IMR-90 (cell line): ENCODE results near the gene PTPRK. TPM values are rescaled to one million over a fixed set of nuclear protein-coding genes. Genes with fewer than 3 reads are reported as not detected.

ENCODE experiments used
- ATAC-seq: fragments of 200-7000 bp; cut with Tn5 transposase; 2 replicates; pipeline ENCODE4 v1.9.1; 2020; ENCODE audit warnings: low read depth, mild to moderate bottlenecking, moderate library complexity
- BruUV-seq: library from RNA; stranded (reverse); fragments of 400-500 nt; replicated peaks from 2 replicates; lab custom pipeline; 2021; lab: Mats Ljungman, UMichigan
- CTCF ChIA-PET: fragments of 300-600 bp; formaldehyde crosslinking; extraction: SDS; loops from one replicate; lab custom pipeline; 2021; ENCODE audit warnings: antibody characterized with exemption; lab: Yijun Ruan, JAX
- POLR2A ChIA-PET: fragments of 300-600 bp; sonication (Branson Sonifier 250); formaldehyde crosslinking; loops from one replicate; lab custom pipeline; 2022; ENCODE audit warnings: antibody characterized with exemption; ENCODE audit not compliant: unreplicated experiment; lab: Charles Lee
- DNase-seq: peaks from one replicate; pipeline ENCODE4 v3.0.0; 2013
- H2AFZ ChIP-seq: replicated peaks from 2 replicates; pipeline ENCODE3; 2013; ENCODE audit warnings: low read length, mild to moderate bottlenecking; ENCODE audit not compliant: poor library complexity
- H2AK5ac ChIP-seq: 2 replicates; pipeline ENCODE4 v1.6.1; 2013; ENCODE audit warnings: low read depth, low read length, inconsistent platforms
- H2AK9ac ChIP-seq: replicated peaks from 2 replicates; pipeline ENCODE3; 2013; ENCODE audit warnings: mild to moderate bottlenecking, low read depth, low read length, moderate library complexity; ENCODE audit not compliant: poor library complexity
- H2BK120ac ChIP-seq: 2 replicates; pipeline ENCODE4 v1.6.1; 2013; ENCODE audit warnings: low read depth, low read length, inconsistent platforms
- H2BK15ac ChIP-seq: 3 replicates; pipeline ENCODE4 v1.6.1; 2013; ENCODE audit warnings: low read depth, low read length, inconsistent platforms
- H2BK20ac ChIP-seq: 2 replicates; pipeline ENCODE4 v1.6.1; 2013; ENCODE audit warnings: low read depth, mild to moderate bottlenecking, inconsistent platforms, low read length, moderate library complexity
- H2BK5ac ChIP-seq: 2 replicates; pipeline ENCODE4 v1.6.1; 2013; ENCODE audit warnings: mild to moderate bottlenecking, low read depth, low read length, inconsistent platforms; ENCODE audit not compliant: poor library complexity, severe bottlenecking
- H3K14ac ChIP-seq: replicated peaks from 2 replicates; pipeline ENCODE4 v1.6.1; 2013; ENCODE audit warnings: low read depth, low read length, inconsistent platforms
- H3K18ac ChIP-seq: 2 replicates; pipeline ENCODE4 v1.6.1; 2013; ENCODE audit warnings: low read depth, low read length, control low read depth
- H3K23ac ChIP-seq: 2 replicates; pipeline ENCODE4 v1.6.1; 2013; ENCODE audit warnings: low read depth, low read length, inconsistent platforms
- H3K27ac ChIP-seq: 2 replicates; pipeline ENCODE4 v1.5.1; 2013; ENCODE audit warnings: mild to moderate bottlenecking, control low read depth, low read length; ENCODE audit not compliant: insufficient read depth
- H3K27me3 ChIP-seq: 2 replicates; pipeline ENCODE4 v1.6.1; 2013; ENCODE audit warnings: low read length; ENCODE audit not compliant: control insufficient read depth, insufficient read depth
- H3K36me3 ChIP-seq: 2 replicates; pipeline ENCODE4 v1.6.1; 2013; ENCODE audit warnings: low read length, mixed read lengths; ENCODE audit not compliant: control insufficient read depth, insufficient read depth
- H3K4ac ChIP-seq: 2 replicates; pipeline ENCODE4 v1.6.1; 2013; ENCODE audit warnings: low read depth, low read length, inconsistent platforms
- H3K4me1 ChIP-seq: 2 replicates; pipeline ENCODE4 v1.6.1; 2013; ENCODE audit warnings: low read length, mixed read lengths; ENCODE audit not compliant: control insufficient read depth, insufficient read depth
- H3K4me2 ChIP-seq: 2 replicates; pipeline ENCODE4 v1.6.1; 2013; ENCODE audit warnings: low read depth, mild to moderate bottlenecking, control low read depth, low read length, moderate library complexity
- H3K4me3 ChIP-seq: 2 replicates; pipeline ENCODE4 v1.5.1; 2013; ENCODE audit warnings: low read depth, mild to moderate bottlenecking, control low read depth, low read length, moderate library complexity; ENCODE audit not compliant: insufficient read depth
- H3K56ac ChIP-seq: 2 replicates; pipeline ENCODE4 v1.6.1; 2013; ENCODE audit warnings: low read length, inconsistent platforms; ENCODE audit not compliant: insufficient read depth; ENCODE audit errors: extremely low read depth
- H3K79me1 ChIP-seq, 2 experiments: 2 replicates each; pipeline ENCODE4 v1.6.1; 2013; ENCODE audit warnings: low read length in 2 of 2, inconsistent platforms in 1 of 2, low read depth in 1 of 2
- H3K9ac ChIP-seq: 2 replicates; pipeline ENCODE4 v1.6.1; 2013; ENCODE audit warnings: low read depth, low read length, control low read depth
- H3K9me1 ChIP-seq: 2 replicates; pipeline ENCODE4 v1.6.1; 2013; ENCODE audit warnings: low read length, inconsistent platforms; ENCODE audit not compliant: insufficient read depth
- H3K9me3 ChIP-seq: 2 replicates; pipeline ENCODE4 v1.6.1; 2013; ENCODE audit warnings: low read length; ENCODE audit not compliant: control insufficient read depth, insufficient read depth
- H4K20me1 ChIP-seq: 2 replicates; pipeline ENCODE4 v1.6.1; 2013; ENCODE audit warnings: low read length, inconsistent platforms; ENCODE audit not compliant: insufficient read depth
- H4K5ac ChIP-seq: 2 replicates; pipeline ENCODE4 v1.6.1; 2013; ENCODE audit warnings: mild to moderate bottlenecking, low read depth, low read length, control low read depth
- H4K8ac ChIP-seq, 2 experiments: 2 replicates each; pipeline ENCODE4 v1.6.1; 2013; ENCODE audit warnings: low read depth in 2 of 2, low read length in 2 of 2, control low read depth in 1 of 2, inconsistent platforms in 1 of 2
- H4K91ac ChIP-seq: 2 replicates; pipeline ENCODE4 v1.6.1; 2013; ENCODE audit warnings: low read depth, low read length, inconsistent platforms; ENCODE audit not compliant: insufficient read depth
- BHLHE40 ChIP-seq: fragments of 150-350 bp; IDR thresholded peaks from 2 replicates; pipeline ENCODE4 v1.6.1; 2016; ENCODE audit warnings: mild to moderate bottlenecking, low read depth, low read length
- RFX5 ChIP-seq: IDR thresholded peaks from 2 replicates; pipeline ENCODE4 v1.8.0; 2012; ENCODE audit warnings: low read depth, mild to moderate bottlenecking, low read length, moderate library complexity
- USF2 ChIP-seq: fragments of 150-350 bp; IDR thresholded peaks from 2 replicates; pipeline ENCODE4 v1.6.1; 2017; ENCODE audit warnings: mild to moderate bottlenecking, antibody characterized with exemption, low read length, low read depth
- WGBS, 2 experiments: methylation state at CpG; one replicate each; pipeline versions ENCODE4 v1.1.5 to v1.1.7; 2013; ENCODE audit warnings: missing lambda C conversion rate in 2 of 2; ENCODE audit not compliant: insufficient read length in 1 of 2; ENCODE audit errors: extremely low coverage in 2 of 2; 5-methylcytosine and 5-hydroxymethylcytosine counted together
- dilution Hi-C: fragments of 300-500 bp; cut with HindIII; formaldehyde crosslinking; loops from one replicate; pipeline ENCODE4 v1.14.3; 2018; ENCODE audit warnings: low sequenced_read_pairs; ENCODE audit not compliant: unreplicated experiment
- in situ Hi-C: fragments of 300-500 bp; cut with MboI; formaldehyde crosslinking; loops from 3 replicates; pipeline ENCODE4 v1.14.3; 2019; ENCODE audit warnings: low sequenced_read_pairs, inconsistent platforms, mixed read lengths
- intact Hi-C: fragments of 100-400 bp; cut with micrococcal nuclease; formaldehyde crosslinking; loops from 2 replicates; pipeline ENCODE4 v1.10.0; 2022
- polyA plus RNA-seq, 3 experiments: library from polyadenylated mRNA; depleted of rRNA; stranded (reverse); fragments of >200 nt; gene quantifications; 2 replicates each; pipeline ENCODE4 v1.2.3, GENCODE V29; 2012; ENCODE audit warnings: low replicate concordance in 1 of 3
- total RNA-seq: library from RNA; depleted of rRNA; stranded (reverse); fragments of >200 nt; gene quantifications from 2 replicates; pipeline ENCODE4 v1.2.3, GENCODE V29; 2012

Gene PTPRK
- total and polyA plus RNA-seq, 2 of the 4 experiments (the other 2 are of a cell fraction) = 18.0 to 80.8 TPM

GRCh38 chr6:128252341-128253176 is 267.8 kb downstream of the PTPRK start:
- ChIA-PET CTCF (interaction anchor here (0.9 kb wide), 1 partner anchor 27 kb away, joined by 3 read pairs; no protein-coding TSS in a partner anchor), POLR2A (no interaction called here)
- H3K4me1 ChIP-seq = peaks cover 8% of the 10 kb centered on the region
- no peaks in the 10 kb centered on the region for H3K27me3 ChIP-seq
- peak overlapping the region; percentile 80; the same call in 1 of the 3 replicates for H2BK15ac ChIP-seq
- H3K18ac ChIP-seq = peak overlapping the region; percentile 91
- dilution Hi-C loops = no loop called here
- no peaks in the 10 kb centered on the region for H3K9me3 ChIP-seq
- TF ChIP-seq BHLHE40 = no peak
- TF ChIP-seq USF2 = no peak
- no peak for TF ChIP-seq RFX5
- H2AK5ac ChIP-seq = peak overlapping the region; percentile 80; the same call in 1 of the 2 replicates
- H2BK5ac ChIP-seq = peak overlapping the region; percentile 91
- in situ Hi-C loops = no loop called here
- H2BK20ac ChIP-seq = peak overlapping the region; percentile 88
- H3K79me1 ChIP-seq = peaks cover 12 to 29% of the 10 kb centered on the region in 2 experiments; a peak in 3 of 4 replicates
- H2AFZ ChIP-seq = peak overlapping the region; percentile 61
- WGBS, 2 experiments = no CpG with 5 or more reads among the region's 4 CpGs
- peak overlapping the region; percentile 91 for H3K14ac ChIP-seq
- no peak overlapping the region for H3K4me3 ChIP-seq
- H3K4ac ChIP-seq = peak overlapping the region; percentile 89
- peaks cover 7% of the 10 kb centered on the region for H3K9me1 ChIP-seq
- H2AK9ac ChIP-seq = no peak overlapping the region
- H3K4me2 ChIP-seq = peak overlapping the region; percentile 35
- no TSS peak for BruUV-seq
- peak overlapping the region; percentile 97 for H3K27ac ChIP-seq
- ATAC-seq (peak; percentile 76), DNase-seq (peak; percentile 37)
- H4K91ac ChIP-seq = peak overlapping the region; percentile 91
- peak overlapping the region; percentile 86 for H3K23ac ChIP-seq
- H4K20me1 ChIP-seq = peaks cover 11% of the 10 kb centered on the region; the same call in 1 of the 2 replicates
- peak overlapping the region; percentile 1; the same call in 1 of the 2 replicates for H3K56ac ChIP-seq
- peak overlapping the region; percentile 36 for H4K5ac ChIP-seq
- intact Hi-C loops = loop anchor here (2.0 kb wide), 1 partner anchor 16 kb away; no protein-coding TSS in a partner anchor
- no peak overlapping the region for H3K9ac ChIP-seq
- H4K8ac ChIP-seq = peak overlapping the region; percentile 43 to 58; a peak in 3 of 4 replicates
- peak overlapping the region; percentile 90 for H2BK120ac ChIP-seq
- peaks cover 3% of the 10 kb centered on the region; the same call in 1 of the 2 replicates for H3K36me3 ChIP-seq
